AG04450 (cell line): ENCODE measurements around the gene IL17D. TPM values are rescaled to one million over a fixed set of nuclear protein-coding genes. Genes with fewer than 3 reads are reported as not detected.
"Not testable (repeated sequence)": the region's sequence is repeated elsewhere in the genome, so short reads cannot be mapped to it uniquely, and the experiment has no call there.

ENCODE experiments used
- CTCF ChIA-PET: fragments of 300-600, 350-600 bp; formaldehyde crosslinking; extraction: SDS; loops from one replicate; lab custom pipeline; 2022; ENCODE audit warnings: antibody characterized with exemption, inconsistent platforms; lab: Charles Lee
- POLR2A ChIA-PET: fragments of 350-600 bp; formaldehyde crosslinking; extraction: SDS; loops from one replicate; lab custom pipeline; 2021; ENCODE audit warnings: antibody characterized with exemption, inconsistent platforms; lab: Yijun Ruan, JAX
- DNase-seq: peaks from one replicate; pipeline ENCODE4 v3.0.0-alpha.2; 2011; ENCODE audit warnings: low read depth, low spot score
- H3K27ac ChIP-seq: one replicate; pipeline ENCODE4 v1.5.1; 2012; ENCODE audit warnings: low read depth, low read length, control low read depth
- H3K27me3 ChIP-seq: one replicate; pipeline ENCODE4 v1.6.0; 2012; ENCODE audit warnings: low read length; ENCODE audit not compliant: control insufficient read depth, insufficient read depth
- H3K4me3 ChIP-seq: 2 replicates; pipeline ENCODE4 v1.5.1; 2011; ENCODE audit warnings: mild to moderate bottlenecking, low read depth, low read length, control low read depth
- H3K9me3 ChIP-seq: 2 replicates; pipeline ENCODE4 v1.5.1; 2012; ENCODE audit warnings: low read length; ENCODE audit not compliant: control insufficient read depth, insufficient read depth
- polyA plus RNA-seq: library from polyadenylated mRNA; depleted of rRNA; stranded (reverse); fragments of >200 nt; gene quantifications from 2 replicates; pipeline ENCODE4 v1.2.3, GENCODE V29; 2011
- TF ChIP-seq, protein P1 (sequence below): IDR thresholded peaks from 2 replicates; pipeline ENCODE4 v1.5.1; 2011; ENCODE audit warnings: low read depth, low read length, control low read depth, inconsistent platforms

The IL17D gene
- polyA plus RNA-seq, 1 experiment, result 3.2 TPM

DNA sequence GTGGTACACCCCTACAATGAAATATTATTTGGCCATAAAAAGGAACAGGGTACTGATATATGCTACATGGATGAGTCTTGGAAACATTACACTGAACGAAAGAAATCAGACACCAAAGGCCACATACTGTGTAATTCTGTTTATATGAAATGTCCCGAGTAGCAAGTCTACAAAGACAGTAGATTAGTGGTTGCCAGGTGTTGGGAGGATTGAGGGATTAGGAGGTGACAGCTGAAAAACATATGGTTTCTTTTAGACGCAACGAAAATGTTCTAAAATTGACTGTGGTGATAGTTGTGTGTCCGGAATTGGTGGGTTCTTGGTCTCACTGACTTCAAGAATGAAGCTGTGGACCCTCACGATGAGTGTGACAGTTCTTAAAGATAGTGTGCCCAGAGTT lies 35.1 kb downstream of the IL17D start:
- TF ChIP-seq, protein P1, sequence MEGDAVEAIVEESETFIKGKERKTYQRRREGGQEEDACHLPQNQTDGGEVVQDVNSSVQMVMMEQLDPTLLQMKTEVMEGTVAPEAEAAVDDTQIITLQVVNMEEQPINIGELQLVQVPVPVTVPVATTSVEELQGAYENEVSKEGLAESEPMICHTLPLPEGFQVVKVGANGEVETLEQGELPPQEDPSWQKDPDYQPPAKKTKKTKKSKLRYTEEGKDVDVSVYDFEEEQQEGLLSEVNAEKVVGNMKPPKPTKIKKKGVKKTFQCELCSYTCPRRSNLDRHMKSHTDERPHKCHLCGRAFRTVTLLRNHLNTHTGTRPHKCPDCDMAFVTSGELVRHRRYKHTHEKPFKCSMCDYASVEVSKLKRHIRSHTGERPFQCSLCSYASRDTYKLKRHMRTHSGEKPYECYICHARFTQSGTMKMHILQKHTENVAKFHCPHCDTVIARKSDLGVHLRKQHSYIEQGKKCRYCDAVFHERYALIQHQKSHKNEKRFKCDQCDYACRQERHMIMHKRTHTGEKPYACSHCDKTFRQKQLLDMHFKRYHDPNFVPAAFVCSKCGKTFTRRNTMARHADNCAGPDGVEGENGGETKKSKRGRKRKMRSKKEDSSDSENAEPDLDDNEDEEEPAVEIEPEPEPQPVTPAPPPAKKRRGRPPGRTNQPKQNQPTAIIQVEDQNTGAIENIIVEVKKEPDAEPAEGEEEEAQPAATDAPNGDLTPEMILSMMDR, result no peak
- POLR2A ChIA-PET, result no interaction called here
- Histone ChIP-seq H3K27me3 (no peaks in the 10 kb centered on the region), H3K9me3 (peaks cover 8% of the 10 kb centered on the region; the same call in 1 of the 2 replicates), H3K27ac (no peak overlapping the region), H3K4me3 (no peak overlapping the region)
- CTCF ChIA-PET, result no interaction called here
- no peak for DNase-seq

- Histone ChIP-seq H3K27ac (no peak overlapping the region), H3K27me3 (no peaks in the 10 kb centered on the region), H3K9me3 (peaks cover 8% of the 10 kb centered on the region; the same call in 1 of the 2 replicates), H3K4me3 (no peak overlapping the region)
- DNase-seq, result no peak
- ChIA-PET CTCF (no interaction called here), POLR2A (no interaction called here)
- TF ChIP-seq, protein P1, result no peak
Observed at GRCh38 chr13:20740021-20740420, 36.5 kb downstream of the IL17D start.

DNA sequence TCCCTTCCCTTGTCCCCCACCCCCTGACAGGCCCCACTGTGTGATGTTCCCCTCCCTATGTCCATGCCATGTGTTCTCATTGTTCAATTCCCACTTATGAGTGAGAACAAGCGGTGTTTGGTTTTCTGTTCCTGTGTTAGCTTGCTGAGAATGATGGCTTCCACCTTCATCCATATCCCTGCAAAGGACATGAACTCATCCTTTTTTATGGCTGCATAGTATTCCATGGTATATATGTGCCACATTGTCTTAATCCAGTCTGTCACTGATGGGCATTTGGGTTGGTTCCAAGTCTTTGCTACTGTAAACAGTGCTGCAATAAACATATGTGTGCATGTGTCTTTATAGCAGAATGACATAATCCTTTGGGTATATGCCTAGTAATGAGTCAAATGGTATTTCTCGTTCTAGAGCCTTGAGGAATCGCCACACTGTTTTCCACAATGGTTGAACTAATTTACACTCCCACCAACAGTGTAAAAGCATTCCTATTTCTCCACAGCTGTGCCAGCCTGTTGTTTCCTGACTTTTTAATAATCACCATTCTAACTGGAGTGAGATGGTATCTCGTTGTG lies 40.4 kb downstream of the IL17D start:
- CTCF ChIA-PET, POLR2A ChIA-PET, H3K4me3 ChIP-seq, H3K27ac ChIP-seq, H3K27me3 ChIP-seq, DNase-seq: not testable (repeated sequence)
- H3K9me3 ChIP-seq, result peaks cover 13% of the 10 kb centered on the region

DNA sequence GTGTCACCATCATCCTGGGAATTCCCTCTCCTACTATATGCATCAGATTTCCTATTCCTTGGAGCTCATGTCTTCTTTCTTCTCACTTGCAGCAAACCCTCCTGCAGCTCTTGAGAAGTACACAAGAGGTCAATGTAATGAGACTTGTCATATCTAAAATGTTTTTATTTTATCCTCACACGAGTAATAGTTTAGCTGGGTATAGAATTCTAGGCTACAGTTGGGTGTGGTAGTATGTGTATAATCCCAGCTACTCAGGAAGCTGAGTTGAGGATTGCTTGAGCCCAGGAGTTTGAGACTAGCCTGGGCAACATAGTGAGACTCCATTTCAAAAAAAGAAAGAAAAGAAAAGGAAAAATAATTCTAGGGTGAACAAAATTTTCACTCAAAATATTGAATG lies 45.9 kb downstream of the IL17D start:
- Histone ChIP-seq H3K27me3 (no peaks in the 10 kb centered on the region), H3K9me3 (peaks cover 8% of the 10 kb centered on the region), H3K4me3 (no peak overlapping the region), H3K27ac (no peak overlapping the region)
- ChIA-PET POLR2A (no interaction called here), CTCF (no interaction called here)
- DNase-seq, result no peak
- TF ChIP-seq, protein P1, result no peak

DNA sequence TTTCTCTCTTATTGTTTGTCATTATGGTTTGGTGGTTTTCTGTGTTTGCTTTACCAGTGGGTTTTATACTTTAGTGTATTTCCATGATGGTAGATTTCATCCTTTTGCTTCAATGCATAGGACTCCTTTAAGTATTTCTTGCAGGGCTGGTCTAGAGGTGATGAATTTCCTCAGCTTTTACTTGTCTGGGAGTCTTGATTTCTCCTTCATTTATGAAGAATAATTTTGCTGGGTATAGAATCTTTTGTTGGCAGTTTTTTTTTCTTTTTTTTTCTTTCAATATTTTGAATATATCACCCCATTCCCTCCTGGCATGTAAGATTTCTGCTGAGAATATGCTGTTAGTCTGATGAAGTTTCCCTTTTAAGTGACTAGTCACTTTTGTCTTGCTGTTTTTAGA lies 50.5 kb downstream of the IL17D start:
- TF ChIP-seq, protein P1, result no peak

More for the DNA sequence above, 50.5 kb downstream of the IL17D start:
- no peak overlapping the region for H3K4me3 ChIP-seq
- peaks cover 14% of the 10 kb centered on the region for H3K9me3 ChIP-seq
- ChIA-PET POLR2A (no interaction called here), CTCF (no interaction called here)
- no peak overlapping the region for H3K27ac ChIP-seq
- H3K27me3 ChIP-seq, result no peaks in the 10 kb centered on the region
- DNase-seq, result no peak
